WTC11 (cell line): ENCODE measurements around the gene GOLGA6L2. TPM values are rescaled to one million over a fixed set of nuclear protein-coding genes. Genes with fewer than 3 reads are reported as not detected.

Experiments
- ATAC-seq: fragments of 200-7000 bp; cut with Tn5 transposase; 2 replicates; pipeline ENCODE4 v1.10.0; 2021; ENCODE audit warnings: mild to moderate bottlenecking, moderate library complexity
- CTCF ChIA-PET: fragments of 300-600 bp; sonication (Branson Sonifier 250); formaldehyde crosslinking; loops from one replicate; lab custom pipeline; 2021; ENCODE audit warnings: antibody characterized with exemption; lab: Charles Lee
- POLR2A ChIA-PET: fragments of 350-600 bp; sonication (Branson Sonifier 250); formaldehyde crosslinking; loops from one replicate; lab custom pipeline; 2021; ENCODE audit warnings: antibody characterized with exemption; lab: Charles Lee
- DNase-seq: peaks from one replicate; pipeline ENCODE4 v3.0.0; 2021; ENCODE audit warnings: low spot score
- H3K27ac Mint-ChIP-seq: 2 replicates; pipeline ENCODE4 v1.8.0; 2021; ENCODE audit warnings: mixed read lengths
- H3K27me3 Mint-ChIP-seq: 2 replicates; pipeline ENCODE4 v1.8.0; 2021; ENCODE audit warnings: low read depth, mild to moderate bottlenecking, moderate library complexity, mixed read lengths
- H3K36me3 Mint-ChIP-seq: 2 replicates; pipeline ENCODE4 v1.8.0; 2021; ENCODE audit warnings: mixed read lengths
- H3K4me1 Mint-ChIP-seq: 2 replicates; pipeline ENCODE4 v1.8.0; 2022; ENCODE audit warnings: mixed read lengths
- H3K4me3 Mint-ChIP-seq: 2 replicates; pipeline ENCODE4 v1.8.0; 2021; ENCODE audit warnings: mild to moderate bottlenecking, moderate library complexity, mixed read lengths
- H3K9me3 Mint-ChIP-seq: 2 replicates; pipeline ENCODE4 v1.8.0; 2021; ENCODE audit warnings: mixed read lengths
- CBFB ChIP-seq: sonication (generic); formaldehyde crosslinking; IDR thresholded peaks from 2 replicates; pipeline ENCODE4 v1.8.1; 2022; ENCODE audit warnings: mild to moderate bottlenecking, low read depth, missing genetic modification reagents
- CTCF ChIP-seq: fragments of 200-600 bp; IDR thresholded peaks from 2 replicates; pipeline ENCODE4 v1.8.0; 2022; ENCODE audit warnings: antibody characterized with exemption
- E2F1 ChIP-seq: sonication (generic); formaldehyde crosslinking; IDR thresholded peaks from 2 replicates; pipeline ENCODE4 v1.8.0; 2022; ENCODE audit warnings: mild to moderate bottlenecking, missing genetic modification reagents
- ELF4 ChIP-seq: sonication (generic); formaldehyde crosslinking; IDR thresholded peaks from 2 replicates; pipeline ENCODE4 v1.8.1; 2022; ENCODE audit warnings: low read depth, mild to moderate bottlenecking, moderate library complexity, missing genetic modification reagents
- ETV6 ChIP-seq: sonication (generic); formaldehyde crosslinking; IDR thresholded peaks from 2 replicates; pipeline ENCODE4 v1.8.1; 2022; ENCODE audit warnings: mild to moderate bottlenecking, missing genetic modification reagents
- FOXJ3 ChIP-seq: sonication (generic); formaldehyde crosslinking; IDR thresholded peaks from 2 replicates; pipeline ENCODE4 v1.9.0; 2021; ENCODE audit warnings: missing genetic modification reagents, mild to moderate bottlenecking, borderline replicate concordance
- GTF2I ChIP-seq: fragments of 250-450 bp; sonication (Bioruptor Pico); conservative IDR thresholded peaks from 2 replicates; pipeline ENCODE4 v1.4.0; 2021; ENCODE audit warnings: mild to moderate bottlenecking
- HMGXB4 ChIP-seq: sonication (generic); formaldehyde crosslinking; IDR thresholded peaks from 2 replicates; pipeline ENCODE4 v1.8.1; 2023; ENCODE audit warnings: mild to moderate bottlenecking, moderate library complexity, missing genetic modification reagents
- MAX ChIP-seq: sonication (generic); formaldehyde crosslinking; IDR thresholded peaks from 2 replicates; pipeline ENCODE4 v1.8.0; 2022; ENCODE audit warnings: mild to moderate bottlenecking, missing genetic modification reagents
- MLX ChIP-seq: sonication (generic); formaldehyde crosslinking; IDR thresholded peaks from 2 replicates; pipeline ENCODE4 v1.8.1; 2023; ENCODE audit warnings: mild to moderate bottlenecking, missing genetic modification reagents, moderate library complexity
- NFYB ChIP-seq: sonication (generic); formaldehyde crosslinking; conservative IDR thresholded peaks from 2 replicates; pipeline ENCODE4 v1.8.0; 2022; ENCODE audit warnings: low read depth, missing genetic modification reagents
- NR1H2 ChIP-seq: sonication (generic); formaldehyde crosslinking; IDR thresholded peaks from 2 replicates; pipeline ENCODE4 v1.9.0; 2021; ENCODE audit warnings: mild to moderate bottlenecking, moderate library complexity, missing genetic modification reagents
- NR3C1 ChIP-seq: sonication (generic); formaldehyde crosslinking; conservative IDR thresholded peaks from 2 replicates; pipeline ENCODE4 v1.8.1; 2023; ENCODE audit warnings: low read depth, mild to moderate bottlenecking, missing genetic modification reagents
- OVOL2 ChIP-seq: fragments of 250-450 bp; sonication (Bioruptor Pico); IDR thresholded peaks from 2 replicates; pipeline ENCODE4 v1.9.0; 2021; ENCODE audit warnings: mild to moderate bottlenecking, borderline replicate concordance
- PRDM15 ChIP-seq: sonication (generic); formaldehyde crosslinking; IDR thresholded peaks from 2 replicates; pipeline ENCODE4 v1.8.0; 2022; ENCODE audit warnings: missing genetic modification reagents
- PRRX2 ChIP-seq: fragments of 250-450 bp; sonication (Bioruptor Pico); IDR thresholded peaks from 2 replicates; pipeline ENCODE4 v1.8.0; 2021; ENCODE audit warnings: mild to moderate bottlenecking
- RORB ChIP-seq: fragments of 250-450 bp; sonication (Bioruptor Pico); IDR thresholded peaks from 2 replicates; pipeline ENCODE4 v1.9.0; 2021; ENCODE audit warnings: mild to moderate bottlenecking
- SOX15 ChIP-seq: fragments of 250-450 bp; sonication (Bioruptor Pico); IDR thresholded peaks from 2 replicates; pipeline ENCODE4 v1.9.0; 2021; ENCODE audit warnings: mild to moderate bottlenecking
- STAT6 ChIP-seq: sonication (generic); formaldehyde crosslinking; conservative IDR thresholded peaks from 2 replicates; pipeline ENCODE4 v1.8.1; 2023; ENCODE audit warnings: mild to moderate bottlenecking, low read depth, missing genetic modification reagents, moderate library complexity
- ZBTB21 ChIP-seq: sonication (generic); formaldehyde crosslinking; IDR thresholded peaks from 2 replicates; pipeline ENCODE4 v1.8.1; 2023; ENCODE audit warnings: mild to moderate bottlenecking, missing genetic modification reagents, borderline replicate concordance
- ZMAT4 ChIP-seq: fragments of 250-450 bp; sonication (Bioruptor Pico); IDR thresholded peaks from 2 replicates; pipeline ENCODE4 v1.9.0; 2021; ENCODE audit warnings: mild to moderate bottlenecking
- ZSCAN18 ChIP-seq: fragments of 250-450 bp; sonication (Bioruptor Pico); IDR thresholded peaks from 2 replicates; pipeline ENCODE4 v2.1.2; 2022; ENCODE audit warnings: mild to moderate bottlenecking, moderate library complexity
- total RNA-seq: library from RNA; stranded (reverse); gene quantifications from 3 replicates; pipeline ENCODE4 v1.2.3, GENCODE V29; 2021

The GOLGA6L2 gene
- total RNA-seq, 1 experiment from 2014 or later, result not detected

- no peak for TF ChIP-seq MAX (CRISPR knock-in tag)
- no peak for TF ChIP-seq GTF2I (CRISPR knock-in tag)
- TF ChIP-seq ETV6 (CRISPR knock-in tag), result no peak
- TF ChIP-seq E2F1 (CRISPR knock-in tag), result no peak
- no peak for TF ChIP-seq FOXJ3
- no peak for TF ChIP-seq OVOL2 (CRISPR knock-in tag)
- no peak for TF ChIP-seq ZMAT4 (CRISPR knock-in tag)
- TF ChIP-seq STAT6 (CRISPR knock-in tag), result no peak
- no peak for TF ChIP-seq PRDM15
- TF ChIP-seq MLX (CRISPR knock-in tag), result no peak
- TF ChIP-seq ZSCAN18, result no peak
- no peak for TF ChIP-seq PRRX2 (CRISPR knock-in tag)
- no peak for TF ChIP-seq RORB
- no peak for TF ChIP-seq ELF4 (CRISPR knock-in tag)
Measured at GRCh38 chr15:23477920-23478319, 30.9 kb upstream of the GOLGA6L2 start (continued).

- Mint-ChIP-seq H3K4me3 (no peak overlapping the region), H3K36me3 (peaks cover 11% of the 10 kb centered on the region), H3K9me3 (peaks cover 37% of the 10 kb centered on the region), H3K27ac (no peak overlapping the region), H3K27me3 (no peaks in the 10 kb centered on the region), H3K4me1 (no peaks in the 10 kb centered on the region)
- ChIA-PET CTCF (no interaction called here), POLR2A (no interaction called here)
- no peak for DNase-seq
- no peak for ATAC-seq
- TF ChIP-seq HMGXB4 (CRISPR knock-in tag), result no peak
- no peak for TF ChIP-seq CBFB (CRISPR knock-in tag)
- TF ChIP-seq NR3C1 (CRISPR knock-in tag), result no peak
- no peak for TF ChIP-seq CTCF
- no peak for TF ChIP-seq NFYB (CRISPR knock-in tag)
- no peak for TF ChIP-seq NR1H2 (CRISPR knock-in tag)
- TF ChIP-seq ZBTB21 (CRISPR knock-in tag), result no peak
- no peak for TF ChIP-seq SOX15
Measured at GRCh38 chr15:23472678-23473077, 25.6 kb upstream of the GOLGA6L2 start.
